H1 (cell line): ENCODE data around the gene SELENOO. TPM values are rescaled to one million over a fixed set of nuclear protein-coding genes. Genes with fewer than 3 reads are reported as not detected.

ENCODE experiments used
- CTCF ChIA-PET: fragments of 300-600 bp; sonication (Branson Sonifier 250); formaldehyde crosslinking; loops from one replicate; lab custom pipeline; 2021; ENCODE audit not compliant: partially characterized antibody; lab: Charles Lee
- POLR2A ChIA-PET: fragments of 300-600 bp; sonication (Branson Sonifier 250); formaldehyde crosslinking; loops from one replicate; lab custom pipeline; 2021; ENCODE audit warnings: inconsistent platforms; ENCODE audit not compliant: partially characterized antibody; lab: Charles Lee
- DNase-seq, 2 experiments: peaks; one replicate each; pipeline versions ENCODE4 v3.0.0 to v3.0.0-alpha.2; 2010 to 2022; ENCODE audit warnings: low spot score in 2 of 2, low read depth in 1 of 2, mixed read lengths in 1 of 2
- FAIRE-seq: peaks from 2 replicates; lab custom pipeline; 2011; peaks lifted over from hg19 to GRCh38; lab: Jason Lieb, UNC
- H2AFZ ChIP-seq: 2 replicates; pipeline ENCODE4 v1.8.1; 2012; ENCODE audit warnings: low read length, inconsistent platforms
- H2AK5ac ChIP-seq: 2 replicates; pipeline ENCODE4 v1.6.1; 2013; ENCODE audit warnings: low read depth, low read length
- H2BK120ac ChIP-seq: replicated peaks from 2 replicates; pipeline ENCODE3; 2013; ENCODE audit warnings: low read depth, low read length, inconsistent platforms
- H2BK12ac ChIP-seq: 2 replicates; pipeline ENCODE4 v1.6.1; 2013; ENCODE audit warnings: low read depth, low read length
- H2BK15ac ChIP-seq: 2 replicates; pipeline ENCODE4 v1.6.1; 2013; ENCODE audit warnings: low read length
- H2BK20ac ChIP-seq: 2 replicates; pipeline ENCODE4 v1.6.1; 2013; ENCODE audit warnings: low read length
- H2BK5ac ChIP-seq: 2 replicates; pipeline ENCODE4 v1.6.1; 2013; ENCODE audit warnings: low read depth, low read length
- H3K14ac ChIP-seq: 2 replicates; pipeline ENCODE4 v1.6.1; 2013; ENCODE audit warnings: inconsistent platforms; ENCODE audit not compliant: insufficient read length
- H3K18ac ChIP-seq: 2 replicates; pipeline ENCODE4 v1.6.1; 2013; ENCODE audit warnings: low read length; ENCODE audit errors: extremely low read depth
- H3K23ac ChIP-seq: 2 replicates; pipeline ENCODE4 v1.6.1; 2013; ENCODE audit warnings: inconsistent platforms; ENCODE audit not compliant: insufficient read length
- H3K23me2 ChIP-seq: 2 replicates; pipeline ENCODE4 v1.6.1; 2013; ENCODE audit warnings: low read depth, low read length
- H3K27ac ChIP-seq: 2 replicates; pipeline ENCODE4 v1.6.1; 2011; ENCODE audit warnings: low read depth, low read length, inconsistent platforms
- H3K27me3 ChIP-seq, 4 experiments: replicated peaks in 1 of 4; 1 replicate in 1 of 4; 2 replicates in 3 of 4; pipeline versions ENCODE4 v1.6.1 to v1.8.1; 2011 to 2013; ENCODE audit warnings: low read length in 3 of 4, mild to moderate bottlenecking in 3 of 4, inconsistent platforms in 2 of 4, mixed read lengths in 2 of 4, moderate library complexity in 1 of 4; ENCODE audit not compliant: control insufficient read depth in 3 of 4, insufficient read depth in 3 of 4; ENCODE audit errors: extremely low read depth in 1 of 4
- H3K36me3 ChIP-seq, 4 experiments: 2 replicates each; pipeline versions ENCODE4 v1.6.1 to v1.8.1; 2011 to 2013; ENCODE audit warnings: mild to moderate bottlenecking in 4 of 4, low read length in 3 of 4, moderate library complexity in 2 of 4, control low read depth in 1 of 4, inconsistent platforms in 1 of 4; ENCODE audit not compliant: insufficient read depth in 4 of 4, control insufficient read depth in 2 of 4
- H3K4ac ChIP-seq: replicated peaks from 2 replicates; pipeline ENCODE3; 2013; ENCODE audit warnings: low read length, low read depth, mixed read lengths, inconsistent platforms; ENCODE audit not compliant: insufficient read length
- H3K4me1 ChIP-seq, 4 experiments: replicated peaks in 1 of 4; 1 replicate in 1 of 4; 2 replicates in 3 of 4; pipeline versions ENCODE4 v1.6.1 to v1.8.1; 2011 to 2013; ENCODE audit warnings: low read length in 3 of 4, inconsistent platforms in 2 of 4, mixed read lengths in 1 of 4; ENCODE audit not compliant: insufficient read depth in 4 of 4, control insufficient read depth in 3 of 4
- H3K4me2 ChIP-seq, 2 experiments: 2 replicates each; pipeline versions ENCODE4 v1.6.1 to v1.8.1; 2011 to 2013; ENCODE audit warnings: low read depth in 2 of 2, low read length in 2 of 2, control low read depth in 1 of 2, inconsistent platforms in 1 of 2, mild to moderate bottlenecking in 1 of 2; ENCODE audit not compliant: insufficient read depth in 1 of 2
- H3K4me3 ChIP-seq, 4 experiments: fragments of 200-600, 300-600 bp in 1 of 4; sonication (generic), shearing (Covaris generic), sonication (Bioruptor Twin) in 1 of 4; 2 replicates each; pipeline versions ENCODE4 v1.5.1 to v1.8.1; 2011 to 2016; ENCODE audit warnings: low read length in 4 of 4, low read depth in 3 of 4, control low read depth in 2 of 4, inconsistent platforms in 2 of 4, mild to moderate bottlenecking in 2 of 4, mixed read lengths in 1 of 4, moderate library complexity in 1 of 4; ENCODE audit not compliant: insufficient read depth in 2 of 4; ENCODE audit errors: extremely low read depth in 1 of 4
- H3K56ac ChIP-seq: replicated peaks from 2 replicates; pipeline ENCODE3; 2013; ENCODE audit warnings: low read depth, mild to moderate bottlenecking, mixed read lengths, low read length, inconsistent platforms; ENCODE audit not compliant: insufficient read length
- H3K79me1 ChIP-seq: 2 replicates; pipeline ENCODE4 v1.6.1; 2013; ENCODE audit warnings: low read depth, low read length, control low read depth
- H3K79me2 ChIP-seq, 2 experiments: 2 replicates each; pipeline versions ENCODE4 v1.6.1 to v1.8.1; 2012 to 2013; ENCODE audit warnings: low read length in 2 of 2, mild to moderate bottlenecking in 2 of 2, inconsistent platforms in 1 of 2; ENCODE audit not compliant: insufficient read depth in 2 of 2, control insufficient read depth in 1 of 2
- H3K9ac ChIP-seq, 4 experiments: replicated peaks in 1 of 4; 1 replicate in 1 of 4; 2 replicates in 3 of 4; pipeline versions ENCODE4 v1.6.1 to v1.8.1; 2011 to 2013; ENCODE audit warnings: low read depth in 3 of 4, low read length in 3 of 4, control low read depth in 2 of 4, mild to moderate bottlenecking in 2 of 4, moderate library complexity in 2 of 4, inconsistent platforms in 1 of 4; ENCODE audit errors: extremely low read depth in 1 of 4
- H3K9me3 ChIP-seq, 2 experiments: 2 replicates each; pipeline versions ENCODE4 v1.6.1 to v1.8.1; 2012 to 2013; ENCODE audit warnings: mild to moderate bottlenecking in 2 of 2, moderate library complexity in 2 of 2, control low read depth in 1 of 2, inconsistent platforms in 1 of 2, low read depth in 1 of 2, low read length in 1 of 2, mixed read lengths in 1 of 2; ENCODE audit not compliant: insufficient read depth in 2 of 2
- H4K20me1 ChIP-seq, 2 experiments: replicated peaks in 1 of 2; 2 replicates each; pipeline versions ENCODE3 to v1.8.1; 2011 to 2013; ENCODE audit warnings: inconsistent platforms in 2 of 2, low read length in 2 of 2, mild to moderate bottlenecking in 1 of 2; ENCODE audit not compliant: insufficient read depth in 2 of 2, control insufficient read depth in 1 of 2
- H4K5ac ChIP-seq: 2 replicates; pipeline ENCODE4 v1.6.1; 2013; ENCODE audit warnings: low read length, low read depth, mixed read lengths, inconsistent platforms; ENCODE audit not compliant: insufficient read length
- H4K8ac ChIP-seq: 2 replicates; pipeline ENCODE4 v1.8.0; 2013; ENCODE audit warnings: mild to moderate bottlenecking, moderate library complexity, low read length, inconsistent platforms; ENCODE audit not compliant: insufficient read depth; ENCODE audit errors: extremely low read depth
- H4K91ac ChIP-seq: replicated peaks from 2 replicates; pipeline ENCODE3; 2013; ENCODE audit warnings: low read length, mixed read lengths, inconsistent platforms; ENCODE audit not compliant: insufficient read length
- KDM5A ChIP-seq: fragments of 200-600 bp; IDR thresholded peaks from 2 replicates; pipeline ENCODE4 v1.7.1; 2012; ENCODE audit warnings: mild to moderate bottlenecking, low read length, inconsistent platforms, mixed read lengths
- MAFK ChIP-seq: IDR thresholded peaks from 2 replicates; pipeline ENCODE4 v1.6.1; 2012; ENCODE audit warnings: low read depth, mild to moderate bottlenecking, improper control_type of control experiment, low read length
- TAF7 ChIP-seq: optimal IDR thresholded peaks from 2 replicates; pipeline ENCODE3; 2011; ENCODE audit warnings: low read depth, mild to moderate bottlenecking, inconsistent platforms, low read length, moderate library complexity, borderline replicate concordance
- WGBS, 2 experiments: shearing (Covaris generic) in 1 of 2; methylation state at CpG; one replicate each; pipeline versions ENCODE4 v1.1.6 to v1.1.7; 2013 to 2015; ENCODE audit warnings: low lambda C conversion rate in 2 of 2, mixed read lengths in 2 of 2, inconsistent platforms in 1 of 2, low coverage in 1 of 2, missing lambda C conversion rate in 1 of 2; ENCODE audit not compliant: insufficient replicate concordance in 2 of 2, insufficient coverage in 1 of 2, insufficient read length in 1 of 2; ENCODE audit errors: extremely low coverage in 1 of 2, missing lambda C conversion rate in 1 of 2; 5-methylcytosine and 5-hydroxymethylcytosine counted together
- polyA plus RNA-seq, 7 experiments: library from polyadenylated mRNA; depleted of rRNA in 3 of 7; stranded (reverse) in 5 of 7; unstranded in 2 of 7; fragments of >200 nt in 5 of 7; fragments of 200-250 nt in 2 of 7; gene quantifications; 1 replicate in 5 of 7; 2 replicates in 1 of 7; 4 replicates in 1 of 7; pipeline versions ENCODE4 v1.2.1 to v1.2.3, GENCODE V29; 2011 to 2013; ENCODE audit warnings: missing spikeins in 2 of 7, mixed read lengths in 2 of 7
- total RNA-seq: library from RNA; stranded (reverse); fragmentation: NEBNext Ultra II Directional; extraction: Animal tissue kit (Norgen Biotek cat#: 25700); gene quantifications from 2 replicates; pipeline ENCODE4 v1.2.1, GENCODE V29; 2021

The SELENOO gene
- total and polyA plus RNA-seq, 2 of the 8 experiments (the other 6 are each of a cell fraction or from before 2014, with no cell fraction given) = 18.6 to 25.1 TPM

DNA sequence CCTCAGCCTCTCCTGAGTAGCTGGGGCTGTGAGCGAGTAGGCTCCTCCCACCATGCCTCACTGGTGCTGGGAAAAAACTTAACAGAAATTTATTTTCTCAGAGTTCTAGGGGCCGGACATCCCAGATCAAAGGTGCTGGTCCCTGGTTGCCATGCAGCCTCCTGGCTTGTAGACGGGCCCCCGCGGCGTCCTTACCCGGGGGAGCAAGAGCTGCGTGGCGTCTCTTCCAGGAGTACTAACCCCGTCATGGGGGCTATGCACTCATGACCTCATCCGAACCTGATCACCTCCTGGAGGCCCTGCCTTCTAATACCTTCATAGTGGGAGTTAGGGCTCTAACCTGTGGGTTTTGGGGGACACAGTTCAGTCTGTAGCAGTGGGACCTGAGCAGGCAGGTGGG, 12.5 kb upstream of the SELENOO start:
- H3K23ac ChIP-seq = no peak overlapping the region
- ChIA-PET CTCF (interaction anchor here (1.1 to 4.4 kb wide), 3 partner anchors 16 to 129 kb away, joined by 3 to 21 read pairs (median 4); no protein-coding TSS in a partner anchor), POLR2A (interaction anchor here (0.6 to 1.4 kb wide), 2 partner anchors 17 to 259 kb away, joined by 4 read pairs; no protein-coding TSS in a partner anchor)
- peaks cover 2 to 34% (median 17%) of the 10 kb centered on the region in 4 experiments; a peak in 6 of 7 replicates for H3K4me1 ChIP-seq
- H4K91ac ChIP-seq = no peak overlapping the region
- H4K8ac ChIP-seq = no peak overlapping the region
- H4K5ac ChIP-seq = no peak overlapping the region
- H3K36me3 ChIP-seq = no peaks in the 10 kb centered on the region
- no peak overlapping the region for H3K14ac ChIP-seq
- FAIRE-seq (no peak), DNase-seq (no peak)
- peaks cover 21 to 28% of the 10 kb centered on the region in 2 experiments for H4K20me1 ChIP-seq
- H3K23me2 ChIP-seq = peaks cover 8% of the 10 kb centered on the region; the same call in 1 of the 2 replicates
- no peak overlapping the region for H3K4ac ChIP-seq
- H2BK15ac ChIP-seq = no peak overlapping the region
- H3K9ac ChIP-seq = no peak overlapping the region
- no peak overlapping the region for H3K18ac ChIP-seq
- peaks cover 0 to 23% of the 10 kb centered on the region in 2 experiments; a peak in 1 of 4 replicates for H3K79me2 ChIP-seq
- no peak overlapping the region for H3K27ac ChIP-seq
- no peak overlapping the region for H2BK120ac ChIP-seq
- no peak overlapping the region for H2BK12ac ChIP-seq
- H2AFZ ChIP-seq = no peak overlapping the region
- no peak overlapping the region for H2AK5ac ChIP-seq
- 94% methylated on average over 11 of the region's 11 CpGs; no CpG with 5 or more reads in 1 of the 2 experiments for WGBS, 2 experiments
- peaks cover 0 to 13% (median 5%) of the 10 kb centered on the region in 4 experiments; a peak in 3 of 7 replicates for H3K27me3 ChIP-seq
- H3K4me3 ChIP-seq = no peak overlapping the region
- no peaks in the 10 kb centered on the region for H3K9me3 ChIP-seq
- H2BK5ac ChIP-seq = no peak overlapping the region
- peaks cover 12% of the 10 kb centered on the region for H3K79me1 ChIP-seq
- no peak overlapping the region for H3K4me2 ChIP-seq
- no peak overlapping the region for H2BK20ac ChIP-seq
- H3K56ac ChIP-seq = no peak overlapping the region
- TF ChIP-seq TAF7 (no peak), KDM5A (no peak), MAFK (no peak)
